Calu3 (cell line): ENCODE measurements around the gene PTRHD1. TPM values are rescaled to one million over a fixed set of nuclear protein-coding genes. Genes with fewer than 3 reads are reported as not detected.

ENCODE experiments used
- BruUV-seq: library from RNA; stranded (reverse); fragments of 400-500 nt; replicated peaks from 2 replicates; lab custom pipeline; 2021; lab: Mats Ljungman, UMichigan
- CTCF ChIA-PET: fragments of 300-600 bp; sonication (Branson Sonifier 250); formaldehyde crosslinking; loops from one replicate; lab custom pipeline; 2022; ENCODE audit warnings: antibody characterized with exemption; lab: Charles Lee
- DNase-seq: peaks from one replicate; pipeline ENCODE4 v3.0.0; 2022
- H3K27ac Mint-ChIP-seq: one replicate; pipeline ENCODE4 v1.8.0; 2022; ENCODE audit warnings: mixed read lengths; ENCODE audit not compliant: unreplicated experiment
- H3K27me3 Mint-ChIP-seq: one replicate; pipeline ENCODE4 v1.8.0; 2022; ENCODE audit warnings: mixed read lengths; ENCODE audit not compliant: unreplicated experiment
- H3K36me3 Mint-ChIP-seq: one replicate; pipeline ENCODE4 v1.8.0; 2022; ENCODE audit warnings: mild to moderate bottlenecking, moderate library complexity, mixed read lengths; ENCODE audit not compliant: insufficient read depth, unreplicated experiment
- H3K4me1 Mint-ChIP-seq: one replicate; pipeline ENCODE4 v1.8.0; 2022; ENCODE audit warnings: mild to moderate bottlenecking, low read depth, mixed read lengths; ENCODE audit not compliant: unreplicated experiment
- H3K4me3 Mint-ChIP-seq: one replicate; pipeline ENCODE4 v1.8.0; 2022; ENCODE audit warnings: mild to moderate bottlenecking, low read depth, moderate library complexity, mixed read lengths; ENCODE audit not compliant: unreplicated experiment
- H3K9me3 Mint-ChIP-seq: one replicate; pipeline ENCODE4 v1.8.0; 2022; ENCODE audit warnings: low read depth, mixed read lengths; ENCODE audit not compliant: unreplicated experiment
- intact Hi-C: fragments of 100-400 bp; cut with micrococcal nuclease; formaldehyde crosslinking; loops from one replicate; pipeline ENCODE4 v1.10.0; 2022; ENCODE audit not compliant: unreplicated experiment
- total RNA-seq: library from RNA; stranded (reverse); gene quantifications from 2 replicates; pipeline ENCODE4 v1.2.3, GENCODE V29; 2022
- TF ChIP-seq, protein P1 (sequence below): fragments of 200-600 bp; IDR thresholded peaks from one replicate; pipeline ENCODE4 v1.8.0; 2022; ENCODE audit warnings: antibody characterized with exemption; ENCODE audit not compliant: unreplicated experiment

Gene PTRHD1
- total RNA-seq, 1 experiment from 2014 or later: 22.3 TPM

DNA sequence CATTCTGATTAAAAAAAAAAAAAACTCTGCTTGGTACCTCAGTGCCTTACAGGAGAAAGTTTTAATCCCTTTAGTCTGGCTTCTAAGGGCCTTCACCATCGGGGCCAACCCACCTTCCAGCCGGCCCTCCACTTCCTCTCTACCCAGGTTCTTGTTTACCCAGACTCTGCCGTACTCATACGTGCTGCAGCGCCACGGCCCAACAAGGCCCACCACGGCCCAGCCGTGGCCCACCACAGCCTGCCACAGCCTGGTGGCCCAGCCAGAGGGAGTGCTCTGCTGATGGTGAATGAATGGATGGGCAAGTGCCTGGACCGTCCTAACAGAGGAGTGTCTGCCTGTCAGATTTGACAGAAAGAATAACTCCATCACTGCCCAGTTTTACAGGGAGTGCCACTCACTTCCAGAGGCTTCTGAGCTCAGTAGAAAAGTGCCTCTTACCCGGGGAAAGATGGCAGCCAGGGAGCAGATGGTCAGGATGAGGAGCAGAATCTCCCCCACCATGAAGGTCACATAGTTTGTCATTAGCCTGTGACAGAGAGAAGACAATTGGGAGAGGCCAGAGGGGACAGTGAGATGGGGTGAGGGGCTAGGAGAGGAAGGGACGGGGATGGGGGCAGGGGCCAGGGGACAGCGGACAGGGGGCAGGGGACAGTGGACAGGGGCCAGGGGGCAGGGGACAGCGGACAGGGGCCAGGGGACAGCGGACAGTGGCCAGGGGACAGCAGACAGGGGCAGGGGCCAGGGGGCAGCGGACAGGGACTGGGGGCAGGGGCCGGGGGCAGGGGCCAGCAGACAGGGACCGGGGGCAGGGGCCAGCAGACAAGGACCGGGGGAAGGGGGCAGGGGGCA is 38.3 kb upstream of the PTRHD1 start:
- H3K27ac Mint-ChIP-seq: no peak overlapping the region

DNA sequence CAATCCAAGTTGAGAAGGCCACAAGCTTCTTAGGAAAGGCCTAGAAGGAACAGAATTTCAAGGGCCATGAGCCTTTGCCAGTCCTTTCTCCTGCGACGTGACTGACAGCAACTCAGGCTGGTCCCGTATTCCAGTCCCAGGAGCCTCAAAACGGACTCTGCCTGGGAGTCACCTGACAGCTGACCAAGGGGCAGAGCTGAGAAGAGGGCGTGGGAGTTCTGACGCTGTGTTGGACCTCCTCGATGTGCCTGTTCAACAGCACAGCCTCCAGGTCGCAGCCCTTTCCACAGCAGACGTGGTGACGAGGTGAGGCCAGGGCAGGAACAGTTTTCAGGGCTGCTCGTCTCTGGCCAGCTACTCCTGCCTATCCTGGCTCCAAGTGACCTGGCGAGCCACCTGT is 37.6 kb upstream of the PTRHD1 start:
- Mint-ChIP-seq H3K9me3 (no peaks in the 10 kb centered on the region), H3K27ac (no peak overlapping the region), H3K4me1 (no peaks in the 10 kb centered on the region), H3K4me3 (no peak overlapping the region), H3K27me3 (no peaks in the 10 kb centered on the region), H3K36me3 (peaks cover 43% of the 10 kb centered on the region)
- BruUV-seq: no TSS peak
- CTCF ChIA-PET: interaction anchor here (1.1 kb wide), 1 partner anchor 299 kb away, joined by 5 read pairs; no protein-coding TSS in a partner anchor
- intact Hi-C loops: no loop called here
- TF ChIP-seq, protein P1, sequence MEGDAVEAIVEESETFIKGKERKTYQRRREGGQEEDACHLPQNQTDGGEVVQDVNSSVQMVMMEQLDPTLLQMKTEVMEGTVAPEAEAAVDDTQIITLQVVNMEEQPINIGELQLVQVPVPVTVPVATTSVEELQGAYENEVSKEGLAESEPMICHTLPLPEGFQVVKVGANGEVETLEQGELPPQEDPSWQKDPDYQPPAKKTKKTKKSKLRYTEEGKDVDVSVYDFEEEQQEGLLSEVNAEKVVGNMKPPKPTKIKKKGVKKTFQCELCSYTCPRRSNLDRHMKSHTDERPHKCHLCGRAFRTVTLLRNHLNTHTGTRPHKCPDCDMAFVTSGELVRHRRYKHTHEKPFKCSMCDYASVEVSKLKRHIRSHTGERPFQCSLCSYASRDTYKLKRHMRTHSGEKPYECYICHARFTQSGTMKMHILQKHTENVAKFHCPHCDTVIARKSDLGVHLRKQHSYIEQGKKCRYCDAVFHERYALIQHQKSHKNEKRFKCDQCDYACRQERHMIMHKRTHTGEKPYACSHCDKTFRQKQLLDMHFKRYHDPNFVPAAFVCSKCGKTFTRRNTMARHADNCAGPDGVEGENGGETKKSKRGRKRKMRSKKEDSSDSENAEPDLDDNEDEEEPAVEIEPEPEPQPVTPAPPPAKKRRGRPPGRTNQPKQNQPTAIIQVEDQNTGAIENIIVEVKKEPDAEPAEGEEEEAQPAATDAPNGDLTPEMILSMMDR: no peak
- DNase-seq: no peak

More for the DNA sequence above, 38.3 kb upstream of the PTRHD1 start:
- Mint-ChIP-seq H3K9me3 (no peaks in the 10 kb centered on the region), H3K4me3 (no peak overlapping the region), H3K36me3 (peaks cover 38% of the 10 kb centered on the region), H3K27me3 (no peaks in the 10 kb centered on the region), H3K4me1 (no peaks in the 10 kb centered on the region)
- no TSS peak for BruUV-seq
- DNase-seq: no peak
- TF ChIP-seq, protein P1: no peak
- CTCF ChIA-PET: no interaction called here
- intact Hi-C loops: no loop called here

DNA sequence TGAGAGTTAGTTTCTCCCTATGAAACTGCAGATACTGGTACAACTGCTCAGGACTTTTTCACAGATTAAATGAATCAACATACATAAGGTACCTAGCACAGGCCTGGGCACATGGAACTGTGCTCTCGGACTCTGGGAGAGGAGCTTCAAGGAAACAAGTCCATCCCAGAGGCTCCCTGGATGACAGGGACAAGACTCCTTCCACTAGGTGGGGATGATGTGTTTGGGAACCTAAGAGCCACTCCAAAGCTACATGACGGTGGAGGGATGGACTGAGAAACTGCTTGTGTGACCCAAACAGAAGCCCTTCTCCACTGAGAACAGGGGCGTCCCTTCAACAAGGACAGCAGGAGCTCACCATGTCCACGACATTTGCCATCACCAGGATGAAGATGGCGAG is 37.2 kb upstream of the PTRHD1 start:
- H3K36me3 Mint-ChIP-seq: peaks cover 47% of the 10 kb centered on the region
- DNase-seq: no peak
- no peaks in the 10 kb centered on the region for H3K4me1 Mint-ChIP-seq
- TF ChIP-seq, protein P1: no peak
- intact Hi-C loops: no loop called here
- H3K9me3 Mint-ChIP-seq: no peaks in the 10 kb centered on the region
- no TSS peak for BruUV-seq
- CTCF ChIA-PET: interaction anchor here (0.6 to 1.1 kb wide), 2 partner anchors 299 to 427 kb away, joined by 5 to 6 read pairs; no protein-coding TSS in a partner anchor
- no peak overlapping the region for H3K27ac Mint-ChIP-seq
- no peak overlapping the region for H3K4me3 Mint-ChIP-seq
- no peaks in the 10 kb centered on the region for H3K27me3 Mint-ChIP-seq

DNA sequence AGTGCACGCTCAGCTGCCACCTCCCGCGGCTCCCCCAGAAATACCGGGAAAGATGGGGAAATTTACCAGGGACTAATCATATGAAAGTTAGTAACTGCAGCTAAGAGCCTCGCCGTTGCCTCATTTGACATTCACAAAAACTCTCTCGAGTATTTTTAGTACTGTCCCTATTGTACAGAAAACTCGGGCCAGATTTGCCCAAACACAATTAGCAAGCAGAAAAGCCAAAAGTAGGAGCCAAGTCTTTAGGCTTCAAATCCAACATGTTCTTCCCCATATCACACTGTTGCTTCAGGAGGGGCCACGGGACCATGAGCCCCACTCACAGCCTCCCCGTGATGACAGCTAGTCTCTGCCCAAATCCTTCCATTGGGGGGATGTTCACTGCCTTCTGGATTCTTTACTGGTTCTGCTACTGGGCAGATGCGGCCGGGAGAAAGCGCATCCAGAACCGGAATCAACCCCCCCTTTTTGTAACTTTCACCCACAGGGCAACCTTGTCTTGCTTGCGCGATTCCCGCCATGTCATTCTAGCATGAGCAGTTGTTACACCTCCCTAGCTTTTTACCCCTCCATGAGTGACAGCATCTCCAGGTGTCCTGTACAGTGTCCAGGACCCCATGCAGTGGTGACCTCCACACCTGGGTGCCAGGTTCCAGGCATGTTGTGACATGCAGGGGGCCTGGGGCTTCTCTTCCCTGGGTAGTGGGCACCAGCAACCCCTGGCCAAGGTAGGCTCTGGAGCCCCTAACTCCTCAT is 35.2 kb upstream of the PTRHD1 start:
- CTCF ChIA-PET: interaction anchor here (0.6 to 1.2 kb wide), 5 partner anchors 29 to 419 kb away, joined by 4 to 14 read pairs (median 7); partner anchors contain the start of genes CENPO and PTRHD1
- BruUV-seq: no TSS peak
- Mint-ChIP-seq H3K9me3 (no peaks in the 10 kb centered on the region), H3K4me3 (no peak overlapping the region), H3K4me1 (no peaks in the 10 kb centered on the region), H3K36me3 (peaks cover 53% of the 10 kb centered on the region), H3K27me3 (no peaks in the 10 kb centered on the region), H3K27ac (no peak overlapping the region)
- TF ChIP-seq, protein P1: no peak
- DNase-seq: no peak
- intact Hi-C loops: no loop called here
